ENCODE measurements around the gene PCDHGB3. TPM values are rescaled to one million over a fixed set of nuclear protein-coding genes. Genes with fewer than 3 reads are reported as not detected.
"Not testable (repeated sequence)": the region's sequence is repeated elsewhere in the genome, so short reads cannot be mapped to it uniquely, and the experiment has no call there.

PCDHGB3 gene
- total and polyA plus RNA-seq, 10 of the 15 experiments (the other 5 are each of a cell fraction or from before 2014, with no cell fraction given), result 0.12 to 0.50 (median 0.20) TPM; not detected in 4

DNA sequence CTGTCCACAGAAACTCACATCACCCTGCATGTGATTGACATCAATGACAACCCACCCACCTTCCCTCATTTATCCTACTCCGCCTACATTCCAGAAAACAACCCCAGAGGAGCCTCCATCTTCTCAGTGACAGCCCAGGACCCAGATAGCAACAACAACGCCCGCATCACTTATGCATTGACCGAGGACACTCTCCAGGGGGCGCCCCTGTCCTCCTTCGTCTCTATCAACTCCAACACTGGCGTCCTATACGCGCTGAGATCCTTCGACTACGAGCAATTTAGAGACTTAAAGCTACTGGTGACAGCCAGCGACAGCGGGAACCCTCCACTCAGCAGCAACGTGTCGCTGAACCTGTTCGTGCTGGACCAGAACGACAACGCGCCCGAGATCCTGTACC lies 24.7 kb upstream of the PCDHGB3 start (continued):
- TF ChIP-seq, protein P1, sequence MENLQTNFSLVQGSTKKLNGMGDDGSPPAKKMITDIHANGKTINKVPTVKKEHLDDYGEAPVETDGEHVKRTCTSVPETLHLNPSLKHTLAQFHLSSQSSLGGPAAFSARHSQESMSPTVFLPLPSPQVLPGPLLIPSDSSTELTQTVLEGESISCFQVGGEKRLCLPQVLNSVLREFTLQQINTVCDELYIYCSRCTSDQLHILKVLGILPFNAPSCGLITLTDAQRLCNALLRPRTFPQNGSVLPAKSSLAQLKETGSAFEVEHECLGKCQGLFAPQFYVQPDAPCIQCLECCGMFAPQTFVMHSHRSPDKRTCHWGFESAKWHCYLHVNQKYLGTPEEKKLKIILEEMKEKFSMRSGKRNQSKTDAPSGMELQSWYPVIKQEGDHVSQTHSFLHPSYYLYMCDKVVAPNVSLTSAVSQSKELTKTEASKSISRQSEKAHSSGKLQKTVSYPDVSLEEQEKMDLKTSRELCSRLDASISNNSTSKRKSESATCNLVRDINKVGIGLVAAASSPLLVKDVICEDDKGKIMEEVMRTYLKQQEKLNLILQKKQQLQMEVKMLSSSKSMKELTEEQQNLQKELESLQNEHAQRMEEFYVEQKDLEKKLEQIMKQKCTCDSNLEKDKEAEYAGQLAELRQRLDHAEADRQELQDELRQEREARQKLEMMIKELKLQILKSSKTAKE (IDR thresholded peaks at IDR 0.05; ENCODE audit: low read depth, poor library complexity, severe bottlenecking), result no peak
- TF ChIP-seq, protein P2, sequence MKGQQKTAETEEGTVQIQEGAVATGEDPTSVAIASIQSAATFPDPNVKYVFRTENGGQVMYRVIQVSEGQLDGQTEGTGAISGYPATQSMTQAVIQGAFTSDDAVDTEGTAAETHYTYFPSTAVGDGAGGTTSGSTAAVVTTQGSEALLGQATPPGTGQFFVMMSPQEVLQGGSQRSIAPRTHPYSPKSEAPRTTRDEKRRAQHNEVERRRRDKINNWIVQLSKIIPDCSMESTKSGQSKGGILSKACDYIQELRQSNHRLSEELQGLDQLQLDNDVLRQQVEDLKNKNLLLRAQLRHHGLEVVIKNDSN (IDR thresholded peaks at IDR 0.05; ENCODE audit: borderline replicate concordance, extremely low read length, insufficient read depth, low read depth, low read length), result no peak

DNA sequence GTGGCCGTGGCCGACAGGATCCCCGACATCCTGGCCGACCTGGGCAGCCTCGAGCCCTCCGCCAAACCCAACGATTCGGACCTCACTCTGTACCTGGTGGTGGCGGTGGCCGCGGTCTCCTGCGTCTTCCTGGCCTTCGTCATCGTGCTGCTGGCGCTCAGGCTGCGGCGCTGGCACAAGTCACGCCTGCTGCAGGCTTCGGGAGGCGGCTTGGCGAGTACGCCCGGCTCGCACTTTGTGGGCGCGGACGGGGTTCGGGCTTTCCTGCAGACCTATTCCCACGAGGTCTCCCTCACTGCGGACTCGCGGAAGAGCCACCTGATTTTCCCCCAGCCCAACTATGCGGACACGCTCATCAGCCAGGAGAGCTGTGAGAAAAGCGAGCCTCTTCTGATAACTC lies 24.0 kb upstream of the PCDHGB3 start:
- in situ Hi-C loops (cut with MboI); intact Hi-C loops (cut with micrococcal nuclease; ENCODE audit: unreplicated experiment); H3K27me3 ChIP-seq (replicated peaks in 1 of 2; ENCODE audit: control insufficient read depth in 2 of 2, insufficient read depth in 2 of 2, low read length in 1 of 2): not testable (repeated sequence)

More for the DNA sequence above, 24.0 kb upstream of the PCDHGB3 start:
- H3K4me3 ChIP-seq; H3K79me2 ChIP-seq (ENCODE audit: control insufficient read depth, insufficient read depth, low read length); H3K36me3 ChIP-seq (ENCODE audit: control insufficient read depth in 2 of 2, insufficient read depth in 2 of 2, low read length in 1 of 2); FAIRE-seq; H3K9ac ChIP-seq (ENCODE audit: control insufficient read depth, insufficient read depth, low read length); H3K9me3 ChIP-seq (replicated peaks; ENCODE audit: control insufficient read depth, insufficient read depth, low read length); SMC1A ChIA-PET (ENCODE audit: uncharacterized antibody, unreplicated experiment); POLR2A ChIA-PET; ATAC-seq; DNase-seq (ENCODE audit: low read depth, low spot score); H4K20me1 ChIP-seq (ENCODE audit: control insufficient read depth, insufficient read depth); H3K27ac ChIP-seq (ENCODE audit: control insufficient read depth, insufficient read depth); H3K4me2 ChIP-seq (ENCODE audit: control insufficient read depth, insufficient read depth); H2AFZ ChIP-seq (ENCODE audit: control insufficient read depth, low read depth, low read length); H3K4me1 ChIP-seq (ENCODE audit: control insufficient read depth, insufficient read depth, low read length); BruUV-seq (replicated peaks); RAD21 ChIA-PET (ENCODE audit: unreplicated experiment): not testable (repeated sequence)
- CTCF ChIA-PET, result interaction anchor here (0.6 to 0.7 kb wide), 2 partner anchors 9 to 34 kb away, joined by 3 to 4 read pairs; partner anchors contain the start of gene PCDHGA4
- WGBS (ENCODE audit: insufficient coverage, insufficient replicate concordance, low lambda C conversion rate, missing lambda C conversion rate), result 93% methylated on average over 18 of the region's 35 CpGs
